ENCODE results near the gene MSX1.

The MSX1 gene

GRCh38 chr4:4841156-4841555, 18.3 kb upstream of the MSX1 start:
- TF ChIP-seq CTCF (IDR thresholded peaks at IDR 0.05; ENCODE audit: low read depth, low read length): no peak
- no peak overlapping the region for H3K4me3 ChIP-seq (ENCODE audit: low read depth, low read length)

- no peak overlapping the region for H3K4me3 ChIP-seq (ENCODE audit: low read depth, low read length)
- TF ChIP-seq CTCF (IDR thresholded peaks at IDR 0.05; ENCODE audit: low read depth, low read length): no peak
Observed at GRCh38 chr4:4842476-4843441, 16.7 kb upstream of the MSX1 start.

GRCh38 chr4:4843635-4844291, 15.7 kb upstream of the MSX1 start:
- no peak overlapping the region for H3K4me3 ChIP-seq (ENCODE audit: low read depth, low read length)
- TF ChIP-seq CTCF (IDR thresholded peaks at IDR 0.05; ENCODE audit: low read depth, low read length): no peak

- no peak for TF ChIP-seq CTCF (IDR thresholded peaks at IDR 0.05; ENCODE audit: low read depth, low read length)
- no peak overlapping the region for H3K4me3 ChIP-seq (ENCODE audit: low read depth, low read length)
Observed at GRCh38 chr4:4845027-4845426, 14.4 kb upstream of the MSX1 start.

- TF ChIP-seq CTCF (IDR thresholded peaks at IDR 0.05; ENCODE audit: low read depth, low read length): no peak
Observed at GRCh38 chr4:4847011-4847410, 12.5 kb upstream of the MSX1 start.

GRCh38 chr4:4848540-4848939, 10.9 kb upstream of the MSX1 start:
- no peak overlapping the region for H3K4me3 ChIP-seq (ENCODE audit: low read depth, low read length)
- TF ChIP-seq CTCF (IDR thresholded peaks at IDR 0.05; ENCODE audit: low read depth, low read length): no peak

More at GRCh38 chr4:4847011-4847410, 12.5 kb upstream of the MSX1 start:
- H3K4me3 ChIP-seq (ENCODE audit: low read depth, low read length): no peak overlapping the region

GRCh38 chr4:4849106-4849505, 10.4 kb upstream of the MSX1 start:
- H3K4me3 ChIP-seq (ENCODE audit: low read depth, low read length): no peak overlapping the region

More at GRCh38 chr4:4849106-4849505, 10.4 kb upstream of the MSX1 start:
- no peak for TF ChIP-seq CTCF (IDR thresholded peaks at IDR 0.05; ENCODE audit: low read depth, low read length)

Measured in WI38 (cell line).